Naive B cell (primary cell): Measurements from ENCODE around the gene MUC5AC. TPM values are rescaled to one million over a fixed set of nuclear protein-coding genes. Genes with fewer than 3 reads are reported as not detected.
"Not testable (repeated sequence)": the region's sequence is repeated elsewhere in the genome, so short reads cannot be mapped to it uniquely, and the experiment has no call there.

Experiments used
- ATAC-seq, 2 donors: fragments of 150-1000 bp; cut with Tn5 transposase; 2 replicates each; pipeline ENCODE4 v1.10.0; 2021; ENCODE audit warnings: low read depth in 2 of 2, mild to moderate bottlenecking in 2 of 2, moderate library complexity in 2 of 2
- DNase-seq: peaks from one replicate; pipeline ENCODE4 v3.0.0; 2022
- H3K27ac Mint-ChIP-seq, 6 donors: one replicate each; pipeline ENCODE4 v1.8.0; 2020 to 2022; ENCODE audit warnings: mild to moderate bottlenecking in 6 of 6, mixed read lengths in 6 of 6, moderate library complexity in 5 of 6, inconsistent platforms in 2 of 6
- H3K27me3 Mint-ChIP-seq, 3 donors: one replicate each; pipeline ENCODE4 v1.8.0; 2021 to 2022; ENCODE audit warnings: mixed read lengths in 3 of 3, mild to moderate bottlenecking in 1 of 3
- H3K36me3 Mint-ChIP-seq, 2 donors: one replicate each; pipeline ENCODE4 v1.8.0; 2020 to 2022; ENCODE audit warnings: mixed read lengths in 2 of 2, inconsistent platforms in 1 of 2, mild to moderate bottlenecking in 1 of 2
- H3K4me1 Mint-ChIP-seq, 3 donors: one replicate each; pipeline ENCODE4 v1.8.0; 2020 to 2022; ENCODE audit warnings: mixed read lengths in 3 of 3, inconsistent platforms in 1 of 3, mild to moderate bottlenecking in 1 of 3, moderate library complexity in 1 of 3
- H3K4me3 Mint-ChIP-seq, 8 donors: one replicate each; pipeline ENCODE4 v1.8.0; 2020 to 2022; ENCODE audit warnings: mild to moderate bottlenecking in 8 of 8, mixed read lengths in 8 of 8, moderate library complexity in 8 of 8, inconsistent platforms in 2 of 8
- H3K9me3 Mint-ChIP-seq, 7 donors: one replicate each; pipeline ENCODE4 v1.8.0; 2020 to 2022; ENCODE audit warnings: mixed read lengths in 7 of 7, mild to moderate bottlenecking in 5 of 7, inconsistent platforms in 2 of 7, moderate library complexity in 1 of 7
- polyA plus RNA-seq, 6 donors: library from polyadenylated mRNA; unstranded; fragments of 300-500 nt; fragmentation: Illumina TruSeq; gene quantifications; one replicate each; pipeline ENCODE4 v1.2.3, GENCODE V29; 2021; ENCODE audit warnings: low read depth in 6 of 6

Gene MUC5AC
- polyA plus RNA-seq, 6 donors from 2014 or later: not detected

- Mint-ChIP-seq H3K27ac (no peak overlapping the region), H3K4me1 (no peaks in the 10 kb centered on the region), H3K9me3 (no peaks in the 10 kb centered on the region), H3K27me3 (peaks cover 0 to 10% (median 4%) of the 10 kb centered on the region in 3 donors), H3K4me3 (no peak overlapping the region), H3K36me3 (no peaks in the 10 kb centered on the region)
- no peak for DNase-seq
- ATAC-seq: no peak
Observed at GRCh38 chr11:1203505-1204271, 45.9 kb downstream of the MUC5AC start.

- H3K27ac Mint-ChIP-seq: peak overlapping the region in 1 of 6 donors; percentile 49
- peaks cover 0 to 5% (median 0%) of the 10 kb centered on the region in 7 donors for H3K9me3 Mint-ChIP-seq
- H3K27me3 Mint-ChIP-seq: peaks cover 0 to 17% (median 11%) of the 10 kb centered on the region in 3 donors
- no peak for DNase-seq
- no peaks in the 10 kb centered on the region for H3K4me1 Mint-ChIP-seq
- peaks cover 0 to 5% of the 10 kb centered on the region in 2 donors for H3K36me3 Mint-ChIP-seq
- H3K4me3 Mint-ChIP-seq: no peak overlapping the region
- ATAC-seq: no peak
Observed at GRCh38 chr11:1204381-1205101, 46.8 kb downstream of the MUC5AC start.

GRCh38 chr11:1205121-1205986 is 47.6 kb downstream of the MUC5AC start:
- Mint-ChIP-seq H3K27ac (peak overlapping the region in 3 of 6 donors; percentile 16 to 49 (median 27)), H3K27me3 (peaks cover 0 to 18% (median 13%) of the 10 kb centered on the region in 3 donors), H3K4me3 (no peak overlapping the region), H3K36me3 (peaks cover 0 to 6% of the 10 kb centered on the region in 2 donors), H3K4me1 (no peaks in the 10 kb centered on the region), H3K9me3 (peaks cover 1 to 8% (median 5%) of the 10 kb centered on the region in 7 donors)
- ATAC-seq (no peak), DNase-seq (no peak)

- Mint-ChIP-seq H3K36me3 (peaks cover 0 to 7% of the 10 kb centered on the region in 2 donors), H3K9me3 (peaks cover 2 to 11% (median 10%) of the 10 kb centered on the region in 7 donors), H3K27me3 (peaks cover 0 to 18% (median 14%) of the 10 kb centered on the region in 3 donors), H3K4me1 (no peaks in the 10 kb centered on the region), H3K4me3 (no peak overlapping the region), H3K27ac (no peak overlapping the region)
- ATAC-seq (no peak), DNase-seq (no peak)
Observed at GRCh38 chr11:1205987-1206331, 48.2 kb downstream of the MUC5AC start.

GRCh38 chr11:1206391-1207271 is 48.9 kb downstream of the MUC5AC start:
- Mint-ChIP-seq H3K4me3 (no peak overlapping the region), H3K36me3 (peaks cover 6 to 14% of the 10 kb centered on the region in 2 donors), H3K9me3 (peaks cover 9 to 18% (median 17%) of the 10 kb centered on the region in 7 donors), H3K27me3 (peaks cover 3 to 21% (median 18%) of the 10 kb centered on the region in 3 donors), H3K4me1 (no peaks in the 10 kb centered on the region), H3K27ac (peak overlapping the region in 1 of 6 donors; percentile 51)
- ATAC-seq: no peak
- no peak for DNase-seq

- H3K36me3 Mint-ChIP-seq: peaks cover 14 to 23% of the 10 kb centered on the region in 2 donors
- H3K4me3 Mint-ChIP-seq: peak overlapping the region in 1 of 8 donors; percentile 52
- DNase-seq (no peak), ATAC-seq (no peak)
- H3K4me1 Mint-ChIP-seq: no peaks in the 10 kb centered on the region
- peaks cover 5 to 24% (median 23%) of the 10 kb centered on the region in 3 donors for H3K27me3 Mint-ChIP-seq
- H3K9me3 Mint-ChIP-seq: peaks cover 13 to 27% (median 24%) of the 10 kb centered on the region in 7 donors
- H3K27ac Mint-ChIP-seq: no peak overlapping the region
Observed at GRCh38 chr11:1207401-1208143, 49.8 kb downstream of the MUC5AC start.

- Mint-ChIP-seq H3K4me1 (no peaks in the 10 kb centered on the region), H3K27me3 (peaks cover 5 to 24% (median 23%) of the 10 kb centered on the region in 3 donors), H3K36me3 (peaks cover 14 to 26% of the 10 kb centered on the region in 2 donors), H3K27ac (peak overlapping the region in 1 of 6 donors; percentile 27), H3K9me3 (peaks cover 15 to 32% (median 27%) of the 10 kb centered on the region in 7 donors), H3K4me3 (peak overlapping the region in 1 of 8 donors; percentile 43)
- DNase-seq: no peak
- ATAC-seq: no peak
Observed at GRCh38 chr11:1208144-1208393, 50.3 kb downstream of the MUC5AC start.

- ATAC-seq (no peak), DNase-seq (no peak)
- Mint-ChIP-seq H3K4me3 (no peak overlapping the region), H3K27ac (no peak overlapping the region), H3K36me3 (peaks cover 14 to 26% of the 10 kb centered on the region in 2 donors), H3K27me3 (peaks cover 5 to 24% (median 23%) of the 10 kb centered on the region in 3 donors), H3K9me3 (peaks cover 16 to 38% (median 32%) of the 10 kb centered on the region in 7 donors), H3K4me1 (no peaks in the 10 kb centered on the region)
Observed at GRCh38 chr11:1208394-1209261, 50.9 kb downstream of the MUC5AC start.

- DNase-seq (no peak), ATAC-seq (no peak)
- Mint-ChIP-seq H3K9me3 (peaks cover 19 to 43% (median 38%) of the 10 kb centered on the region in 7 donors), H3K27ac (peak overlapping the region in 1 of 6 donors; percentile 74), H3K27me3 (peaks cover 5 to 24% (median 23%) of the 10 kb centered on the region in 3 donors), H3K36me3 (peaks cover 14 to 26% of the 10 kb centered on the region in 2 donors), H3K4me3 (no peak overlapping the region), H3K4me1 (no peaks in the 10 kb centered on the region)
Observed at GRCh38 chr11:1209371-1210057, 51.8 kb downstream of the MUC5AC start.

- DNase-seq: no peak
- Mint-ChIP-seq H3K27ac (no peak overlapping the region), H3K4me3 (no peak overlapping the region), H3K36me3 (peaks cover 14 to 30% of the 10 kb centered on the region in 2 donors), H3K27me3 (peaks cover 5 to 26% (median 13%) of the 10 kb centered on the region in 3 donors), H3K4me1 (no peaks in the 10 kb centered on the region), H3K9me3 (peaks cover 19 to 53% (median 38%) of the 10 kb centered on the region in 7 donors)
- no peak for ATAC-seq
Observed at GRCh38 chr11:1211838-1212237, 54.1 kb downstream of the MUC5AC start.

- peaks cover 14 to 30% of the 10 kb centered on the region in 2 donors for H3K36me3 Mint-ChIP-seq
- ATAC-seq, H3K4me1 Mint-ChIP-seq, DNase-seq, H3K4me3 Mint-ChIP-seq, H3K27ac Mint-ChIP-seq: not testable (repeated sequence)
- peaks cover 5 to 22% (median 6%) of the 10 kb centered on the region in 3 donors for H3K27me3 Mint-ChIP-seq
- H3K9me3 Mint-ChIP-seq: peaks cover 14 to 44% (median 33%) of the 10 kb centered on the region in 7 donors
Observed at GRCh38 chr11:1215826-1216225, 58.1 kb downstream of the MUC5AC start.
